BLaER1 (cell line): Measurements from ENCODE around the gene HAPSTR1.

Experiments used
- H3K27ac ChIP-seq: shearing (Covaris generic); formaldehyde crosslinking; 2 replicates; pipeline ENCODE4 v1.8.1; 2022
- H3K27me3 ChIP-seq: shearing (Covaris generic); formaldehyde crosslinking; 2 replicates; pipeline ENCODE4 v1.8.1; 2022
- H3K36me3 ChIP-seq: shearing (Covaris generic); formaldehyde crosslinking; 2 replicates; pipeline ENCODE4 v1.8.1; 2022
- H3K4me1 ChIP-seq: shearing (Covaris generic); formaldehyde crosslinking; 2 replicates; pipeline ENCODE4 v1.8.1; 2022
- H3K4me2 ChIP-seq: shearing (Covaris generic); formaldehyde crosslinking; 2 replicates; pipeline ENCODE4 v1.8.1; 2022
- H3K4me3 ChIP-seq: shearing (Covaris generic); formaldehyde crosslinking; 2 replicates; pipeline ENCODE4 v1.8.1; 2022
- H3K9ac ChIP-seq: shearing (Covaris generic); formaldehyde crosslinking; 2 replicates; pipeline ENCODE4 v1.8.1; 2022
- H3K9me3 ChIP-seq: shearing (Covaris generic); formaldehyde crosslinking; 2 replicates; pipeline ENCODE4 v1.8.1; 2022
- H4K20me1 ChIP-seq: shearing (Covaris generic); formaldehyde crosslinking; 2 replicates; pipeline ENCODE4 v1.8.1; 2022
- Cebpa-rat ChIP-seq: shearing (Covaris generic); IDR thresholded peaks from 2 replicates; pipeline ENCODE4 v1.8.1; 2022

HAPSTR1 gene

DNA sequence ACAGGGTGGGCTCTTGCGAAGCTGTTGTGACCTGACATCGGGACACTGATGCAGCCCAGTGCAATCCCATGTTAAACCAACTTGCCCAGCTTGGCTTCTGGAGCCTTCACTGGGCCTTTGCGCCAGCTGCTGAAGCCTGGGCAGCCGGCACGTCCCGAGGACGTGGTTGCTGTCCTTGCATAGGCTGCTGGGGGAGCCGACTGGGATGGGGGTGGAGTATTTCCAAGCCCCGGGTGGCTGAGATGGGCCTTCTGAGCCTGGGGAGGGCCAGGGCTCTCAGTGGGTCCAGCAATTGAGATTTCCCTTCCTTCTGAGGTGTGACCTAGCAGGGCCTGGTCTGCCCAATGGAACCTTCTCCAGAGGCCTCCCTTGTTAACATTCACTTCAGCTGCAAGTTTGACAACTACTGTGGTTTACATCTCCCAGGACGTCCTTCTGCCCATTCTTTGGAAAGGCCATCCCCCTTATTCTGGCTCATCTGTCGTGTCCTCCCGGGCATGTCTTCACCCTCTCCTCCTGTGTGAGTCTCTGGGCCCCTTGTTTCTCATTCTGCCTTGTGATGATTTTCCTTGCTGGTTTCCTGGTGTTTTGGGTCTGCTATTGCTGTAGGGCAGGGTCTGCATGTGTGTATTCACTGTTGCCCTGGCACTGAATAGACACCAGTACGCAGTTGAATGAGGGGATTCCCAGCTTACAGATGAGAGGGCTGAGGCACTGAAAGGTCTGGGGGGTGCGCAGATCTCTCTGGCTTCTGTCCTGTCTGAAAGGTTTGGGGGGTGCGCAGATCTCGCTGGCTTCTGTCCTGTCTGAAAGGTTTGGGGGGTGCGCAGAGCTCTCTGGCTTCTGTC, 34.4 kb downstream of the HAPSTR1 start:
- peaks cover 53% of the 10 kb centered on the region for H4K20me1 ChIP-seq

GRCh38 chr16:9126609-9127008, 35.2 kb downstream of the HAPSTR1 start:
- Histone ChIP-seq H3K4me3 (no peak overlapping the region), H3K27ac (peak overlapping the region; percentile 74), H3K9ac (0 out of 2 replicates have a peak overlapping the region, but pooled peaks have one; percentile 15), H3K27me3 (no peaks in the 10 kb centered on the region), H4K20me1 (peaks cover 46% of the 10 kb centered on the region), H3K4me2 (peak overlapping the region; percentile 90), H3K4me1 (peaks cover 76% of the 10 kb centered on the region), H3K36me3 (0 out of 2 replicates have a peak, but pooled peaks cover 4% of the 10 kb centered on the region), H3K9me3 (no peaks in the 10 kb centered on the region)
- no peak for TF ChIP-seq Cebpa-rat

More for the DNA sequence above, 34.4 kb downstream of the HAPSTR1 start:
- Histone ChIP-seq H3K4me2 (peak overlapping the region; percentile 90), H3K36me3 (peaks cover 11% of the 10 kb centered on the region), H3K27me3 (no peaks in the 10 kb centered on the region), H3K4me1 (peaks cover 77% of the 10 kb centered on the region), H3K4me3 (no peak overlapping the region), H3K9me3 (no peaks in the 10 kb centered on the region), H3K27ac (peak overlapping the region; percentile 74), H3K9ac (0 out of 2 replicates have a peak overlapping the region, but pooled peaks have one; percentile 38)
- no peak for TF ChIP-seq Cebpa-rat

GRCh38 chr16:9128346-9129342, 37.2 kb downstream of the HAPSTR1 start:
- Histone ChIP-seq H3K27ac (peak overlapping the region; percentile 74), H3K27me3 (no peaks in the 10 kb centered on the region), H3K4me3 (no peak overlapping the region), H3K4me2 (peak overlapping the region; percentile 90), H3K36me3 (no peaks in the 10 kb centered on the region), H3K9me3 (no peaks in the 10 kb centered on the region), H3K4me1 (peaks cover 76% of the 10 kb centered on the region), H4K20me1 (peaks cover 26% of the 10 kb centered on the region), H3K9ac (peak overlapping the region; percentile 51; the same call in 1 of the 2 replicates)
- TF ChIP-seq Cebpa-rat, result no peak

DNA sequence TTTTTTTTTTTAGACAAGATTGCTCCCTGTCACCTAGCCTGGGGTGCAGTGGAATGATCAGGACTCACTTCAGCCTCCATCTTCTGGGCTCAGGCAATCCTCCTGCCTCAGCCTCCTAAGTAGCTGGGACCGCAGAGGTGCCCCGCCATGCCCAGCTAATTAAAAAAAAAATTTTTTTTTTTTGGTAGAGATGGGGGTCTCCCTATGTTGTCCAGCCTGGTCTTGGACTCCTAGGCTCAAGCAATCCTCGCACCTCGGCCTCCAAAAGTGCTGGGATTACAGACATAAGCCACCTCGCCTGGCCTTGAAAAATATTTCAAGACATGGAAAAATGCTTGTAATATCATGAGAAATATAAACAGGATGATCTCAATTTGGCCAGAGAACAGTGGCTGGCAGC, 42.9 kb downstream of the HAPSTR1 start:
- Histone ChIP-seq H3K9ac (no peak overlapping the region), H3K4me2 (peak overlapping the region; percentile 88), H3K9me3 (no peaks in the 10 kb centered on the region), H4K20me1 (no peaks in the 10 kb centered on the region), H3K27ac (0 out of 2 replicates have a peak overlapping the region, but pooled peaks have one; percentile 8), H3K4me1 (peaks cover 70% of the 10 kb centered on the region), H3K27me3 (no peaks in the 10 kb centered on the region), H3K4me3 (no peak overlapping the region), H3K36me3 (no peaks in the 10 kb centered on the region)
- TF ChIP-seq Cebpa-rat, result no peak

DNA sequence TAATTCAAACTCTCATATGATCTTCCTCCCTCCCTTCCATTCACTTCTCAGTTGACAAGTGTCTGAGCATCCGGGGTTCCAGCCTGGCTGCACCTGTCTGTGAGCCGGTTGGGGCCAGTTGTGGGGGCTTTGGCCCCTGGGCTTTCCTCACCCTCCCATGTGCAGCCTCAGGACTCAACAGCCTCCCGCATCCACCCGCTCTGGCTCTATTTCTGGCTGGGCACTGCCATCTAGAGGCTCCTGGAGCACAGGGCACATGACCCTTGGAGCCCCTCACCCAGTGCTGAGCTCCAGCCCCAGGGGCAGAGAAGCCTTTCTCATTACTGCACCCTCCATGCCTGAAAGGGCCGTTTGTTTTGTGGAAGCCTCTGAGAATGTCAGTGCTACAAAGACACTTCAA, 43.3 kb downstream of the HAPSTR1 start:
- H3K4me2 ChIP-seq, result peak overlapping the region; percentile 88
- peak overlapping the region; percentile 60; the same call in 1 of the 2 replicates for H3K27ac ChIP-seq
- H3K36me3 ChIP-seq, result no peaks in the 10 kb centered on the region
- H4K20me1 ChIP-seq, result no peaks in the 10 kb centered on the region
- H3K4me1 ChIP-seq, result peaks cover 74% of the 10 kb centered on the region
- no peak overlapping the region; the same call in 1 of the 2 replicates for H3K9ac ChIP-seq
- no peak overlapping the region for H3K4me3 ChIP-seq
- H3K9me3 ChIP-seq, result no peaks in the 10 kb centered on the region
- TF ChIP-seq Cebpa-rat, result no peak
- no peaks in the 10 kb centered on the region for H3K27me3 ChIP-seq

- Histone ChIP-seq H4K20me1 (no peaks in the 10 kb centered on the region), H3K4me2 (peak overlapping the region; percentile 88), H3K4me3 (peak overlapping the region; percentile 27; the same call in 1 of the 2 replicates), H3K9ac (peak overlapping the region; percentile 56; the same call in 1 of the 2 replicates), H3K9me3 (no peaks in the 10 kb centered on the region), H3K4me1 (peaks cover 83% of the 10 kb centered on the region), H3K27me3 (no peaks in the 10 kb centered on the region), H3K36me3 (no peaks in the 10 kb centered on the region), H3K27ac (peak overlapping the region; percentile 60)
- TF ChIP-seq Cebpa-rat, result no peak
Measured at GRCh38 chr16:9135797-9136196, 44.4 kb downstream of the HAPSTR1 start.

DNA sequence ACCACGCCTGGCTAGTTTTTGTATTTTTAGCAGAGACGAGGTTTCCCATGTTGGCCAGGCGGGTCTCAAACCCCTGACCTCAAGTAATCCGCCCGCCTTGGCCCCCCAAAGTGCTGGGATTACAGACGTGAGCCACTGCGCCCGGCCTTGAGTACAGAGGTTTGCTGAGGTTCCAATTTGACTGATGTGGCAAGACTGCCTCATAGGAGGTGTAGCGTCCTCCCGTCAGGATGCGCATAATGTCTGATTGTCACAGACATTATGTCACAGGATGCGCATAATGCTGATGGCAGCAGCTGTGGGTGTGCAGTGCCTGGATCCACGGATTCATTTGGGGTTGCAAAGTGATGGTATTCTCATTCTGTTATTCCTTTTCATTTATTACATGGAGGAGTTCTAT, 45.2 kb downstream of the HAPSTR1 start:
- no peaks in the 10 kb centered on the region for H3K36me3 ChIP-seq
- H3K9ac ChIP-seq, result peak overlapping the region; percentile 56; the same call in 1 of the 2 replicates
- H3K4me3 ChIP-seq, result no peak overlapping the region
- H3K4me1 ChIP-seq, result peaks cover 82% of the 10 kb centered on the region
- H4K20me1 ChIP-seq, result no peaks in the 10 kb centered on the region
- peak overlapping the region; percentile 88 for H3K4me2 ChIP-seq
- H3K27me3 ChIP-seq, result no peaks in the 10 kb centered on the region
- no peaks in the 10 kb centered on the region for H3K9me3 ChIP-seq
- H3K27ac ChIP-seq, result peak overlapping the region; percentile 60
- no peak for TF ChIP-seq Cebpa-rat

GRCh38 chr16:9138021-9138680, 46.7 kb downstream of the HAPSTR1 start:
- TF ChIP-seq Cebpa-rat, result no peak
- Histone ChIP-seq H3K27ac (no peak overlapping the region), H3K9ac (no peak overlapping the region), H4K20me1 (no peaks in the 10 kb centered on the region), H3K9me3 (no peaks in the 10 kb centered on the region), H3K4me2 (no peak overlapping the region), H3K36me3 (no peaks in the 10 kb centered on the region), H3K4me3 (no peak overlapping the region), H3K27me3 (no peaks in the 10 kb centered on the region), H3K4me1 (peaks cover 66% of the 10 kb centered on the region)
